Fibroblast of lung (primary cell): ENCODE results near the gene RAPGEF4. TPM values are rescaled to one million over a fixed set of nuclear protein-coding genes. Genes with fewer than 3 reads are reported as not detected.
A peak's percentile ranks its signal among the peaks of the same experiment; 100 is the strongest.

Experiments
- DNase-seq, 2 donors: peaks; one replicate each; pipeline versions ENCODE4 v3.0.0 to v3.0.0-alpha.2; 2010; ENCODE audit warnings: low read depth in 2 of 2
- H2AFZ ChIP-seq: 2 replicates; pipeline ENCODE4 v1.5.1; 2012; ENCODE audit warnings: low read length, control low read depth, inconsistent platforms
- H3K27ac ChIP-seq: 2 replicates; pipeline ENCODE4 v1.5.1; 2011; ENCODE audit warnings: low read length, control low read depth; ENCODE audit not compliant: insufficient read depth
- H3K27me3 ChIP-seq: 2 replicates; pipeline ENCODE4 v1.5.1; 2011; ENCODE audit warnings: mild to moderate bottlenecking, low read length; ENCODE audit not compliant: control insufficient read depth, insufficient read depth
- H3K36me3 ChIP-seq: 2 replicates; pipeline ENCODE4 v1.5.1; 2011; ENCODE audit warnings: low read length; ENCODE audit not compliant: control insufficient read depth, insufficient read depth
- H3K4me1 ChIP-seq: 2 replicates; pipeline ENCODE4 v1.5.1; 2011; ENCODE audit warnings: low read length; ENCODE audit not compliant: control insufficient read depth, insufficient read depth; ENCODE audit errors: extremely low read depth
- H3K4me2 ChIP-seq: 2 replicates; pipeline ENCODE4 v1.5.1; 2011; ENCODE audit warnings: low read length, control low read depth; ENCODE audit not compliant: insufficient read depth; ENCODE audit errors: extremely low read depth
- H3K4me3 ChIP-seq, 4 experiments: fragments of 200-600 bp in 1 of 4; sonication (generic) in 1 of 4; replicated peaks in 1 of 4; 2 replicates each; pipeline ENCODE4 v1.5.1; 2011 to 2016; ENCODE audit warnings: low read length in 4 of 4, low read depth in 3 of 4, mild to moderate bottlenecking in 3 of 4, control low read depth in 2 of 4, inconsistent platforms in 1 of 4, mixed read lengths in 1 of 4; ENCODE audit not compliant: insufficient read depth in 1 of 4; ENCODE audit errors: control extremely low read depth in 1 of 4
- H3K79me2 ChIP-seq: 2 replicates; pipeline ENCODE4 v1.5.1; 2012; ENCODE audit warnings: mild to moderate bottlenecking, low read length, inconsistent platforms; ENCODE audit not compliant: control insufficient read depth, insufficient read depth
- H3K9ac ChIP-seq: 2 replicates; pipeline ENCODE4 v1.5.1; 2011; ENCODE audit warnings: mild to moderate bottlenecking, low read length, control low read depth; ENCODE audit not compliant: insufficient read depth
- H3K9me3 ChIP-seq: 2 replicates; pipeline ENCODE4 v1.5.1; 2012; ENCODE audit warnings: low read depth, low read length; ENCODE audit not compliant: control insufficient read depth, insufficient read depth
- H4K20me1 ChIP-seq: 2 replicates; pipeline ENCODE4 v1.5.1; 2011; ENCODE audit warnings: low read length; ENCODE audit not compliant: control insufficient read depth, insufficient read depth; ENCODE audit errors: extremely low read depth
- EZH2 ChIP-seq: IDR thresholded peaks from 2 replicates; pipeline ENCODE4 v1.5.1; 2012; ENCODE audit warnings: low read length, control low read depth, mild to moderate bottlenecking; ENCODE audit errors: missing control alignments
- polyA plus RNA-seq, 2 donors: library from polyadenylated mRNA; depleted of rRNA in 1 of 2; stranded (reverse) in 1 of 2; unstranded in 1 of 2; fragments of >200 nt; gene quantifications; 2 replicates each; pipeline ENCODE4 v1.2.1, GENCODE V29; 2011 to 2012; ENCODE audit warnings: missing spikeins in 1 of 2
- total RNA-seq: library from RNA; depleted of rRNA; stranded (reverse); fragments of >200 nt; gene quantifications from 2 replicates; pipeline ENCODE4 v1.2.1, GENCODE V29; 2014
- TF ChIP-seq, protein P1 (sequence below), 2 donors: IDR thresholded peaks in 1 of 2; conservative IDR thresholded peaks in 1 of 2; 1 replicate in 1 of 2; 2 replicates in 1 of 2; pipeline ENCODE4 v1.5.1; 2011 to 2012; ENCODE audit warnings: low read length in 2 of 2, control low read depth in 1 of 2, inconsistent platforms in 1 of 2, low read depth in 1 of 2, mild to moderate bottlenecking in 1 of 2

Gene RAPGEF4
- total and polyA plus RNA-seq, 2 donors (not counting 1 experiment from before 2014, with no cell fraction given) = 0.51 to 3.0 TPM

DNA sequence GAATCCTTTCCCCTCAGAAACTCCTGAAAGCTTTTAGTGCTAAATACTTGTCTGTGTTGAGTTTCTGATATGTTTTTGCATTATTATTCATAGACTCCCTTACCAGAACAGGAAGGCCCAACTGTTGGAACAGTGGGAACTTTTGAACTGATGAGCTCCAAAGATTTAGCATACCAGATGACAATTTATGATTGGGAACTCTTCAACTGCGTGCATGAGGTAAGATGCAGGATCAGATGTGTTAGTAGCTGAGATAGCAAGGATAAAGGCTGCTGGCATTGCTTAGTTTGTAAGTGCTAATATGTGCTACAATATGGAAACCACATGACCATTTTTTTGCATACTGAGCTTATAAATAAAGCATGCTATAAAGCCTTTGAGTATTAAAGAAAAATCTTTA, 290.8 kb downstream of the RAPGEF4 start:
- H3K4me2 ChIP-seq = no peak overlapping the region
- TF ChIP-seq, protein P1, sequence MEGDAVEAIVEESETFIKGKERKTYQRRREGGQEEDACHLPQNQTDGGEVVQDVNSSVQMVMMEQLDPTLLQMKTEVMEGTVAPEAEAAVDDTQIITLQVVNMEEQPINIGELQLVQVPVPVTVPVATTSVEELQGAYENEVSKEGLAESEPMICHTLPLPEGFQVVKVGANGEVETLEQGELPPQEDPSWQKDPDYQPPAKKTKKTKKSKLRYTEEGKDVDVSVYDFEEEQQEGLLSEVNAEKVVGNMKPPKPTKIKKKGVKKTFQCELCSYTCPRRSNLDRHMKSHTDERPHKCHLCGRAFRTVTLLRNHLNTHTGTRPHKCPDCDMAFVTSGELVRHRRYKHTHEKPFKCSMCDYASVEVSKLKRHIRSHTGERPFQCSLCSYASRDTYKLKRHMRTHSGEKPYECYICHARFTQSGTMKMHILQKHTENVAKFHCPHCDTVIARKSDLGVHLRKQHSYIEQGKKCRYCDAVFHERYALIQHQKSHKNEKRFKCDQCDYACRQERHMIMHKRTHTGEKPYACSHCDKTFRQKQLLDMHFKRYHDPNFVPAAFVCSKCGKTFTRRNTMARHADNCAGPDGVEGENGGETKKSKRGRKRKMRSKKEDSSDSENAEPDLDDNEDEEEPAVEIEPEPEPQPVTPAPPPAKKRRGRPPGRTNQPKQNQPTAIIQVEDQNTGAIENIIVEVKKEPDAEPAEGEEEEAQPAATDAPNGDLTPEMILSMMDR (conservative IDR thresholded peaks at IDR 0.05 in 1 of 2, IDR thresholded peaks at IDR 0.05 in 1 of 2; ENCODE audit: low read depth in 1 of 2, low read length in 2 of 2) = no peak
- TF ChIP-seq EZH2 = no peak
- H3K4me1 ChIP-seq = peaks cover 5% of the 10 kb centered on the region
- H2AFZ ChIP-seq = no peak overlapping the region
- no peak overlapping the region for H3K9ac ChIP-seq
- H3K9me3 ChIP-seq = no peaks in the 10 kb centered on the region
- H3K79me2 ChIP-seq = no peaks in the 10 kb centered on the region
- no peaks in the 10 kb centered on the region for H3K27me3 ChIP-seq
- no peak overlapping the region for H3K4me3 ChIP-seq
- no peaks in the 10 kb centered on the region for H4K20me1 ChIP-seq
- no peak overlapping the region for H3K27ac ChIP-seq
- no peaks in the 10 kb centered on the region for H3K36me3 ChIP-seq
- no peak for DNase-seq

DNA sequence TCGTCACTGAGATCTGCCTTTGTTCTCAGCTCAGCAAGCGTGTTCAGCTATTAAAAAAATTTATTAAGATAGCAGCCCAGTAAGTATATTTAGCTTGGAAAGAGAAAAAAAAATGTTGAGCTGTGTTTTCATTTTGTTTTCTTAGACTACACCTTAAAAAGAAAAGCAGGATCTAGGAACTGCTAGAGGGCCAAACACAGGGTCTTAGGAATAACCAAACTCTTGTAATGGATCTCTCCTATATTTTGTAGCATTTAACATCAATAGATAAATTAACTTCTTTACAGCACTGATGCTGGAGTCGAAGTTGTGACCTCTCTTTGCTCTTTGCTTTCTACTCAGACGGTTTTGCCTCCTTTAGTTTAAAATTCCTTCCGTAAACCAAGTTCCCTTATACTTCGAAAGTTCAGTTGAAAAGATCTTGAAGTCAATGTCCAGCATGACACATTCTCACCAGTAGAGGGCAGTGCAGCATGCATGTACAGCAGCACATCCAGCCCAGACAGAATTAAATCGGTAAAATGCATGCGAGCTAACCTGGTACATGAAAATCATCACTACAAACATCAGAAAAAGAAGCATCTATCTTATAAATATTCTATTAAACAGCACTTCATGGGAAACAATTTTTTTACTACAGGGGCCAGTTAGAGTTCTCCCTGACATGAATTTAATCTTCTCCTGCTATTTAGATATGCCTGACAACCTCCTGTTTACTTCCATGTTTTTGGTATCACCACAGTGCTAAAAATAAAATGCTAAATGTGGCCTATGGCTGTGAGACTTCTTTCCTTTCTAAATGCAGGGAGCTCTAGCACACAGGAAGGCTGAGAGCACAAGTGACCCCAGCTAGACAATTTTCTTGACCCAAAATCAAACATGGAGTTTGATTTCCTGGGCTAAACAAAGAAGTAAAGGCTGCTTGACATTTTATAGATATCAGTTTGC, 291.8 kb downstream of the RAPGEF4 start:
- Histone ChIP-seq H3K9ac (no peak overlapping the region), H3K4me2 (peak overlapping the region; percentile 29)
- DNase-seq = peak; percentile 77 to 94

DNA sequence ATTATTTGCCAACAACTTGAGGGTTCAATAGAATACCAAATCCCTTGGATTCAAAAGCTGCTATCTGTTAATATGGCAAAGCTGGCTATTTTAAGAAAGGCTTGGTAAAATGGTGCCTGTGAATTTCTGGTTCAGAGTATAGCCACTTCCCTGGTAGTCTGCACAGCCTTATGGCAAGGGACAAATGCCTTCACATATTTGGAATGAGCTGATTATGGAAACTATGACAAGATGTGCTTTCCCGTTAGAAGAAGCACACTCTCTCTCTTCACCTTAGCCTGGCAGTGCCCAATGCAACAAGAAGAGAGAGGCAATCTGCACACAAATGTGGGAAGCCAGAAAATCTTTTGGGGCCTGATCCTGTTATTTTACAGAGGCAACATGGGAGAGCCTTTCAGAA, 292.5 kb downstream of the RAPGEF4 start:
- Histone ChIP-seq H3K4me1 (peaks cover 5% of the 10 kb centered on the region), H3K27ac (no peak overlapping the region), H4K20me1 (no peaks in the 10 kb centered on the region), H3K9ac (no peak overlapping the region), H3K4me3 (no peak overlapping the region), H3K79me2 (no peaks in the 10 kb centered on the region), H2AFZ (no peak overlapping the region), H3K4me2 (no peak overlapping the region), H3K27me3 (no peaks in the 10 kb centered on the region), H3K36me3 (no peaks in the 10 kb centered on the region), H3K9me3 (no peaks in the 10 kb centered on the region)
- no peak for TF ChIP-seq EZH2
- TF ChIP-seq, protein P1 (conservative IDR thresholded peaks at IDR 0.05 in 1 of 2, IDR thresholded peaks at IDR 0.05 in 1 of 2; ENCODE audit: low read depth in 1 of 2, low read length in 2 of 2) = no peak
- DNase-seq = no peak

More for the DNA sequence above, 291.8 kb downstream of the RAPGEF4 start:
- no peak overlapping the region for H3K27ac ChIP-seq
- H2AFZ ChIP-seq = peak overlapping the region; percentile 70
- no peak for TF ChIP-seq EZH2
- TF ChIP-seq, protein P1 (conservative IDR thresholded peaks at IDR 0.05 in 1 of 2, IDR thresholded peaks at IDR 0.05 in 1 of 2; ENCODE audit: low read depth in 1 of 2, low read length in 2 of 2) = peak; percentile 92 to 95
- no peak overlapping the region for H3K4me3 ChIP-seq
- no peaks in the 10 kb centered on the region for H3K79me2 ChIP-seq
- H3K36me3 ChIP-seq = no peaks in the 10 kb centered on the region
- H3K4me1 ChIP-seq = peaks cover 5% of the 10 kb centered on the region
- H4K20me1 ChIP-seq = no peaks in the 10 kb centered on the region
- no peaks in the 10 kb centered on the region for H3K27me3 ChIP-seq
- no peaks in the 10 kb centered on the region for H3K9me3 ChIP-seq
